Chondrocyte (in vitro differentiated cells): ENCODE data around the gene CTNND2. TPM values are rescaled to one million over a fixed set of nuclear protein-coding genes. Genes with fewer than 3 reads are reported as not detected.

Experiments
- DNase-seq: peaks from one replicate; pipeline ENCODE4 v3.0.0; 2021; ENCODE audit warnings: mixed read lengths, low spot score
- H3K27ac Mint-ChIP-seq: one replicate; pipeline ENCODE4 v1.8.0; 2021; ENCODE audit warnings: mild to moderate bottlenecking, moderate library complexity, mixed read lengths; ENCODE audit not compliant: unreplicated experiment
- H3K27me3 Mint-ChIP-seq: 2 replicates; pipeline ENCODE4 v1.8.0; 2021; ENCODE audit warnings: low read depth, mixed read lengths
- H3K36me3 Mint-ChIP-seq: 2 replicates; pipeline ENCODE4 v1.8.0; 2021; ENCODE audit warnings: low read depth, mixed read lengths
- H3K4me1 Mint-ChIP-seq: 2 replicates; pipeline ENCODE4 v1.8.0; 2021; ENCODE audit warnings: low read depth, mild to moderate bottlenecking, mixed read lengths
- H3K4me3 Mint-ChIP-seq: one replicate; pipeline ENCODE4 v1.8.0; 2021; ENCODE audit warnings: mild to moderate bottlenecking, moderate library complexity, mixed read lengths; ENCODE audit not compliant: unreplicated experiment
- H3K9me3 Mint-ChIP-seq: 2 replicates; pipeline ENCODE4 v1.8.0; 2021; ENCODE audit warnings: low read depth, mixed read lengths
- total RNA-seq: library from RNA; stranded (reverse); gene quantifications from 3 replicates; pipeline ENCODE4 v1.2.1, GENCODE V29; 2021
- TF ChIP-seq, protein P1 (sequence below): fragments of 200-600 bp; sonication (generic); IDR thresholded peaks from 2 replicates; pipeline ENCODE4 v1.5.0; 2021; ENCODE audit warnings: antibody characterized with exemption, mild to moderate bottlenecking, moderate library complexity

CTNND2 gene
- total RNA-seq, 1 donor from 2014 or later, result 2.1 TPM

DNA sequence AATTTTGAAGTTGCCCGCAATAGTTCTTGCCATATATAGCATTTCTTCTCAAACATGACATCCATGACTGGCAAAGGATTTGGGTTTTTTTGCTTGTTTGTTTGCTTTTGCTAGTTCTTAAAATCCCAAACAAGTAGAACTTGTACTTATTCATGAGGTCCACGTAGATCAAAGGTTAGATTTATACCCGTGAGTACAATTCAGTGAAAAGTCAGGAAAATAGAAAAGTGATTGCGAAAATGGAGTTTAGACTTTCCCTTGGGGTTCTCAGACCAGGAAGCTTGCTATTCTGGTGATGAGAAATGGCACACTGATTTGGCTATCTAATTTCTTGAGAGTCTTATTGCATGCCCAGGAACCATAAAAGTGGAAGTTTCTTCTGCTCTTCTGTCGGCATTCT lies 304.7 kb downstream of the CTNND2 start:
- no peak for DNase-seq
- TF ChIP-seq, protein P1, sequence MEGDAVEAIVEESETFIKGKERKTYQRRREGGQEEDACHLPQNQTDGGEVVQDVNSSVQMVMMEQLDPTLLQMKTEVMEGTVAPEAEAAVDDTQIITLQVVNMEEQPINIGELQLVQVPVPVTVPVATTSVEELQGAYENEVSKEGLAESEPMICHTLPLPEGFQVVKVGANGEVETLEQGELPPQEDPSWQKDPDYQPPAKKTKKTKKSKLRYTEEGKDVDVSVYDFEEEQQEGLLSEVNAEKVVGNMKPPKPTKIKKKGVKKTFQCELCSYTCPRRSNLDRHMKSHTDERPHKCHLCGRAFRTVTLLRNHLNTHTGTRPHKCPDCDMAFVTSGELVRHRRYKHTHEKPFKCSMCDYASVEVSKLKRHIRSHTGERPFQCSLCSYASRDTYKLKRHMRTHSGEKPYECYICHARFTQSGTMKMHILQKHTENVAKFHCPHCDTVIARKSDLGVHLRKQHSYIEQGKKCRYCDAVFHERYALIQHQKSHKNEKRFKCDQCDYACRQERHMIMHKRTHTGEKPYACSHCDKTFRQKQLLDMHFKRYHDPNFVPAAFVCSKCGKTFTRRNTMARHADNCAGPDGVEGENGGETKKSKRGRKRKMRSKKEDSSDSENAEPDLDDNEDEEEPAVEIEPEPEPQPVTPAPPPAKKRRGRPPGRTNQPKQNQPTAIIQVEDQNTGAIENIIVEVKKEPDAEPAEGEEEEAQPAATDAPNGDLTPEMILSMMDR, result no peak
- H3K4me3 Mint-ChIP-seq, result no peak overlapping the region
- H3K27ac Mint-ChIP-seq, result no peak overlapping the region
- peaks cover 2% of the 10 kb centered on the region for H3K9me3 Mint-ChIP-seq
- H3K36me3 Mint-ChIP-seq, result no peaks in the 10 kb centered on the region
- no peaks in the 10 kb centered on the region for H3K27me3 Mint-ChIP-seq
- H3K4me1 Mint-ChIP-seq, result no peaks in the 10 kb centered on the region

DNA sequence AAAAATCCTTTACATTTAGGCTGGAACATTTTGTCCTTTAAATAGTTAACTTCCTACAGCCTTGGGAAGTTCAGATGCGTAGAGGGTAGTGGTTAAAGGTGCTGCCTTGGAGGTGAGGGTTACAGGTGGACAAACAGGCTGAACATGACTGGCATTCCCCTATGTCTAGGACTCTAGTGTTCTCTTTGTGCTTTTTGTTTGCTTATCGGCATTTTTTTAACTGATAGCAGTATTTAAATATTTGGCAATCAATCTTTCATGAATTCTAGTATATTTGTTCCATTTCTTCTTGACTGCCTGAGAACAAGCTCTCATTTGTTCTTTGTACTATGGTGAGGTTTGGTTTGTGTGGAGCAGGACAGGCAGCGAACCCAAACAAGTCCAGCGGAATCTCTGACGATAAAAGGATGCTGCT lies 307.6 kb downstream of the CTNND2 start:
- Mint-ChIP-seq H3K36me3 (no peaks in the 10 kb centered on the region), H3K9me3 (peaks cover 2% of the 10 kb centered on the region), H3K4me3 (no peak overlapping the region), H3K4me1 (no peaks in the 10 kb centered on the region), H3K27ac (no peak overlapping the region), H3K27me3 (no peaks in the 10 kb centered on the region)
- TF ChIP-seq, protein P1, result no peak
- no peak for DNase-seq

DNA sequence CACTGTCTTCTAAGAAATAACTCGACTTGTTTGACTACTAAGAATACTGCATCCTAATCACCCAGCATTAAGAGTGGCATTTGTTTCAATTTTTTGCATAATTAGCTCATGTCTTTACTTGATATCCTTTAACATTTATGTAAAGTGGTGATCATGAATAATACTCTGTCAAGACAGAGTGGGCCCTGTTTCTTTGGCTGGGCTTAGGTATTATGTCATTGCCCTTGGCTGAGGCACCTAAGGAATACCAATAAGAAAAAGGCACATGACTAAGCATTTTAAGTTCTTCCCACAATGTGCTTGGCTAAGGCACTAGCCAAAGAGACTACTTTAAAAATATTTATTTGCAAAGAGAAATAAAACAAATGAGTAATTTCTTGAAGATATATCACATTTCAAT lies 308.1 kb downstream of the CTNND2 start:
- Mint-ChIP-seq H3K9me3 (peaks cover 2% of the 10 kb centered on the region), H3K27me3 (no peaks in the 10 kb centered on the region), H3K36me3 (no peaks in the 10 kb centered on the region), H3K4me1 (no peaks in the 10 kb centered on the region), H3K4me3 (no peak overlapping the region), H3K27ac (no peak overlapping the region)
- DNase-seq, result no peak
- TF ChIP-seq, protein P1, result no peak

DNA sequence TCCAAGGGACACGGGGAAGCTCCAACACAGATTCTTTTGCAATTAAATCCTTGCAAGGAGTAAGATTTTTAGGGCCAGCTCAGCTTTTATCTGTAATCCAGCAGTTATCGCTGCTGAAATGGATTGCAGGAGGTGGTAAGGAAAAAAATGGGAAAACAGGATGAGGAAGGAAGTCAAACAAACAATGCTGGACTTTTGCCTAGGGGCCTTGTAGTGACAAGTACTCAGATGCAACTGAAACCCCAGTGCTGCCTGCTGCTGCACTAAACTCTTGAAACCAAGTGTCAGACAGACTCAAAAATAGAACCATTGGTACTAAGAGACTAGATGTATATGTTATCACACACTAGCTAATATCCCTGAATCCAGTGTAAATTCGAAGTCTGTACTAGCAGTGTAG lies 309.2 kb downstream of the CTNND2 start:
- Mint-ChIP-seq H3K27ac (no peak overlapping the region), H3K4me3 (no peak overlapping the region), H3K36me3 (no peaks in the 10 kb centered on the region), H3K9me3 (peaks cover 2% of the 10 kb centered on the region), H3K27me3 (no peaks in the 10 kb centered on the region), H3K4me1 (no peaks in the 10 kb centered on the region)
- TF ChIP-seq, protein P1, result no peak
- no peak for DNase-seq

DNA sequence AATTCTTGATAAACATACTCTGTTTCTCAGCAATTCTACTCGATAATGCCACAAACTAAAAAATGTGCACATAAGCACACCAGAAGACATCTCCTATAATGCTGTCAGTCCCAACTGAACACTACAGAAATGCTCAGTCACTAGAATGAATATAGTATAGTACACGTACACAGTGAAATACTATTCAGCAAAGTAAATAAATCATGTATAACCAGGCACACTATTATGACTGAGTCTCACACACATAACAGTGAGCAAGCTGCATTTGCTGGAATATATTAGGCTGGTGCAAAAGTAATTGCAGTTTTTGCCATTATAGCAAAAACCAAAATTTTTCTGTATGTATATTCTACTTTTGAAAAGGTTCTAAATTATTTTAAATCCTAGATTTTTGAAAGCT lies 310.2 kb downstream of the CTNND2 start:
- H3K36me3 Mint-ChIP-seq, result no peaks in the 10 kb centered on the region
- TF ChIP-seq, protein P1, result no peak
- DNase-seq, result no peak
- no peak overlapping the region for H3K27ac Mint-ChIP-seq
- no peaks in the 10 kb centered on the region for H3K27me3 Mint-ChIP-seq
- H3K4me3 Mint-ChIP-seq, result no peak overlapping the region
- no peaks in the 10 kb centered on the region for H3K4me1 Mint-ChIP-seq
- H3K9me3 Mint-ChIP-seq, result no peaks in the 10 kb centered on the region
